Lower leg skin (tissue), 3 donors: ENCODE data around the gene OR52D1.

ENCODE experiments used
- CTCF ChIP-seq, 3 donors: fragments of 450-650 bp; IDR thresholded peaks; one replicate each; pipeline ENCODE4 v1.5.1; 2016; ENCODE audit warnings: antibody characterized with exemption in 3 of 3, mild to moderate bottlenecking in 3 of 3, moderate library complexity in 2 of 3
- POLR2A ChIP-seq, 2 donors: fragments of 450-650 bp; IDR thresholded peaks; one replicate each; pipeline ENCODE4 v1.6.1; 2016 to 2017; ENCODE audit warnings: antibody characterized with exemption in 2 of 2, mild to moderate bottlenecking in 1 of 2, moderate library complexity in 1 of 2

DNA sequence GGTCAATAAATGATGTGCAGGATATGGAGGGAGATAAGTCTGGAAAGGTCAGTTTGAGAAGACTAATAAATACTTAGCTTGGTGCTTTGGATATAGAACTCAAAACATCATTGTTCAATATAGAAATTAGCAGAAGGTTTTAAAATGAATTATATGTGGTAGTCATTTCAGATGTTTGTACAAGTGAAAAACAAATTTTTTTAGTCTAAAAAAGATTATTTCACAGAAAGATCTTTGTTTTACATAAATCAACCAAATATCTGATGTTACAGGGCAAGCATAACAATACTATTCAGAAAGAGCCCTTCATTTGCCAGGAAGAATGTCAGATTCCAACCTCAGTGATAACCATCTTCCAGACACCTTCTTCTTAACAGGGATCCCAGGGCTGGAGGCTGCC is at the start of gene OR52D1:
- TF ChIP-seq CTCF (IDR thresholded peaks at IDR 0.05): no peak
- no peak for TF ChIP-seq POLR2A (IDR thresholded peaks at IDR 0.05)
